ENCODE data around the gene RYR2. TPM values are rescaled to one million over a fixed set of nuclear protein-coding genes. Genes with fewer than 3 reads are reported as not detected.

RYR2 gene
- total RNA-seq, 1 experiment from 2014 or later, result 0.90 TPM

- no peak for DNase-seq
- no peak overlapping the region for H3K27ac Mint-ChIP-seq (ENCODE audit: unreplicated experiment)
- BruUV-seq (replicated peaks), result no TSS peak
- TF ChIP-seq, protein P1, sequence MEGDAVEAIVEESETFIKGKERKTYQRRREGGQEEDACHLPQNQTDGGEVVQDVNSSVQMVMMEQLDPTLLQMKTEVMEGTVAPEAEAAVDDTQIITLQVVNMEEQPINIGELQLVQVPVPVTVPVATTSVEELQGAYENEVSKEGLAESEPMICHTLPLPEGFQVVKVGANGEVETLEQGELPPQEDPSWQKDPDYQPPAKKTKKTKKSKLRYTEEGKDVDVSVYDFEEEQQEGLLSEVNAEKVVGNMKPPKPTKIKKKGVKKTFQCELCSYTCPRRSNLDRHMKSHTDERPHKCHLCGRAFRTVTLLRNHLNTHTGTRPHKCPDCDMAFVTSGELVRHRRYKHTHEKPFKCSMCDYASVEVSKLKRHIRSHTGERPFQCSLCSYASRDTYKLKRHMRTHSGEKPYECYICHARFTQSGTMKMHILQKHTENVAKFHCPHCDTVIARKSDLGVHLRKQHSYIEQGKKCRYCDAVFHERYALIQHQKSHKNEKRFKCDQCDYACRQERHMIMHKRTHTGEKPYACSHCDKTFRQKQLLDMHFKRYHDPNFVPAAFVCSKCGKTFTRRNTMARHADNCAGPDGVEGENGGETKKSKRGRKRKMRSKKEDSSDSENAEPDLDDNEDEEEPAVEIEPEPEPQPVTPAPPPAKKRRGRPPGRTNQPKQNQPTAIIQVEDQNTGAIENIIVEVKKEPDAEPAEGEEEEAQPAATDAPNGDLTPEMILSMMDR (IDR thresholded peaks at IDR 0.05; ENCODE audit: unreplicated experiment), result no peak
- CTCF ChIA-PET, result no interaction called here
- no peak overlapping the region for H3K4me3 Mint-ChIP-seq (ENCODE audit: low read depth, unreplicated experiment)
- no peaks in the 10 kb centered on the region for H3K36me3 Mint-ChIP-seq (ENCODE audit: insufficient read depth, unreplicated experiment)
- no peaks in the 10 kb centered on the region for H3K9me3 Mint-ChIP-seq (ENCODE audit: low read depth, unreplicated experiment)
- H3K27me3 Mint-ChIP-seq (ENCODE audit: unreplicated experiment), result peaks cover 13% of the 10 kb centered on the region
- peaks cover 7% of the 10 kb centered on the region for H3K4me1 Mint-ChIP-seq (ENCODE audit: low read depth, unreplicated experiment)
- intact Hi-C loops (cut with micrococcal nuclease; ENCODE audit: unreplicated experiment), result loop anchor here (5.0 to 10.0 kb wide), 2 partner anchors 67 to 240 kb away; no protein-coding TSS in a partner anchor
Measured at GRCh38 chr1:237804516-237804915, 762.5 kb downstream of the RYR2 start.

- no TSS peak for BruUV-seq (replicated peaks)
- H3K36me3 Mint-ChIP-seq (ENCODE audit: insufficient read depth, unreplicated experiment), result no peaks in the 10 kb centered on the region
Measured at GRCh38 chr1:237809099-237809498, 767.1 kb downstream of the RYR2 start.

GRCh38 chr1:237811633-237812032, 769.6 kb downstream of the RYR2 start:
- H3K36me3 Mint-ChIP-seq (ENCODE audit: insufficient read depth, unreplicated experiment), result no peaks in the 10 kb centered on the region
- TF ChIP-seq, protein P1 (IDR thresholded peaks at IDR 0.05; ENCODE audit: unreplicated experiment), result no peak
- no peak overlapping the region for H3K27ac Mint-ChIP-seq (ENCODE audit: unreplicated experiment)
- intact Hi-C loops (cut with micrococcal nuclease; ENCODE audit: unreplicated experiment), result loop anchor here (5.0 kb wide), 1 partner anchor 1141 kb away; no protein-coding TSS in a partner anchor
- no peaks in the 10 kb centered on the region for H3K4me1 Mint-ChIP-seq (ENCODE audit: low read depth, unreplicated experiment)
- CTCF ChIA-PET, result no interaction called here
- no peaks in the 10 kb centered on the region for H3K27me3 Mint-ChIP-seq (ENCODE audit: unreplicated experiment)
- H3K4me3 Mint-ChIP-seq (ENCODE audit: low read depth, unreplicated experiment), result no peak overlapping the region
- no peaks in the 10 kb centered on the region for H3K9me3 Mint-ChIP-seq (ENCODE audit: low read depth, unreplicated experiment)
- DNase-seq, result no peak
- no TSS peak for BruUV-seq (replicated peaks)

More at GRCh38 chr1:237809099-237809498, 767.1 kb downstream of the RYR2 start:
- DNase-seq, result no peak
- CTCF ChIA-PET, result interaction anchor here (1.1 kb wide), 1 partner anchor 12 kb away, joined by 3 read pairs; no protein-coding TSS in a partner anchor
- TF ChIP-seq, protein P1 (IDR thresholded peaks at IDR 0.05; ENCODE audit: unreplicated experiment), result no peak
- Mint-ChIP-seq H3K9me3 (ENCODE audit: low read depth, unreplicated experiment) (no peaks in the 10 kb centered on the region), H3K4me1 (ENCODE audit: low read depth, unreplicated experiment) (peaks cover 7% of the 10 kb centered on the region), H3K27ac (ENCODE audit: unreplicated experiment) (no peak overlapping the region), H3K4me3 (ENCODE audit: low read depth, unreplicated experiment) (no peak overlapping the region), H3K27me3 (ENCODE audit: unreplicated experiment) (peaks cover 12% of the 10 kb centered on the region)
- intact Hi-C loops (cut with micrococcal nuclease; ENCODE audit: unreplicated experiment), result loop anchor here (10.0 kb wide), 1 partner anchor 244 kb away; no protein-coding TSS in a partner anchor

- H3K27me3 Mint-ChIP-seq (ENCODE audit: unreplicated experiment), result peaks cover 2% of the 10 kb centered on the region
- no peaks in the 10 kb centered on the region for H3K9me3 Mint-ChIP-seq (ENCODE audit: low read depth, unreplicated experiment)
- CTCF ChIA-PET, result no interaction called here
- no peak overlapping the region for H3K4me3 Mint-ChIP-seq (ENCODE audit: low read depth, unreplicated experiment)
- DNase-seq, result no peak
- H3K27ac Mint-ChIP-seq (ENCODE audit: unreplicated experiment), result no peak overlapping the region
- no TSS peak for BruUV-seq (replicated peaks)
- no peaks in the 10 kb centered on the region for H3K36me3 Mint-ChIP-seq (ENCODE audit: insufficient read depth, unreplicated experiment)
- intact Hi-C loops (cut with micrococcal nuclease; ENCODE audit: unreplicated experiment), result loop anchor here (5.0 kb wide), 1 partner anchor 1140 kb away; no protein-coding TSS in a partner anchor
- no peaks in the 10 kb centered on the region for H3K4me1 Mint-ChIP-seq (ENCODE audit: low read depth, unreplicated experiment)
- TF ChIP-seq, protein P1 (IDR thresholded peaks at IDR 0.05; ENCODE audit: unreplicated experiment), result no peak
Measured at GRCh38 chr1:237812061-237812460, 770.1 kb downstream of the RYR2 start.

Measured in Calu3 (cell line).